Brain microvascular endothelial cell (primary cell): Measurements from ENCODE around the gene CLCA2.

Source experiments
- DNase-seq: peaks from one replicate; pipeline ENCODE4 v3.0.0-alpha.2; 2020
- H3K27ac ChIP-seq: fragments of 250-450 bp; sonication (Bioruptor Pico); 2 replicates; pipeline ENCODE4 v1.5.1; 2020; ENCODE audit warnings: mild to moderate bottlenecking, moderate library complexity
- H3K27me3 ChIP-seq: fragments of 250-450 bp; sonication (Bioruptor Pico); replicated peaks from 2 replicates; pipeline ENCODE4 v1.5.1; 2020; ENCODE audit warnings: mild to moderate bottlenecking
- H3K36me3 ChIP-seq: fragments of 250-450 bp; sonication (Bioruptor Pico); replicated peaks from 2 replicates; pipeline ENCODE4 v1.5.1; 2020; ENCODE audit warnings: mild to moderate bottlenecking
- H3K4me3 ChIP-seq: 2 replicates; pipeline ENCODE4 v1.5.1; 2011; ENCODE audit warnings: low read depth, mild to moderate bottlenecking, control low read depth, low read length, moderate library complexity
- in situ Hi-C: cut with HindIII; loops from 2 replicates; pipeline ENCODE4 v1.10.0; 2017; ENCODE audit warnings: low sequenced_read_pairs, low pct_ligation_motif_present
- TF ChIP-seq, protein P1 (sequence below): IDR thresholded peaks from 2 replicates; pipeline ENCODE4 v1.5.1; 2011; ENCODE audit warnings: low read depth, mild to moderate bottlenecking, moderate library complexity, low read length, control low read depth, inconsistent platforms; ENCODE audit errors: missing control alignments

CLCA2 gene

GRCh38 chr1:86419277-86419903, 4.6 kb upstream of the CLCA2 start:
- in situ Hi-C loops = no loop called here
- no peaks in the 10 kb centered on the region for H3K27me3 ChIP-seq
- TF ChIP-seq, protein P1, sequence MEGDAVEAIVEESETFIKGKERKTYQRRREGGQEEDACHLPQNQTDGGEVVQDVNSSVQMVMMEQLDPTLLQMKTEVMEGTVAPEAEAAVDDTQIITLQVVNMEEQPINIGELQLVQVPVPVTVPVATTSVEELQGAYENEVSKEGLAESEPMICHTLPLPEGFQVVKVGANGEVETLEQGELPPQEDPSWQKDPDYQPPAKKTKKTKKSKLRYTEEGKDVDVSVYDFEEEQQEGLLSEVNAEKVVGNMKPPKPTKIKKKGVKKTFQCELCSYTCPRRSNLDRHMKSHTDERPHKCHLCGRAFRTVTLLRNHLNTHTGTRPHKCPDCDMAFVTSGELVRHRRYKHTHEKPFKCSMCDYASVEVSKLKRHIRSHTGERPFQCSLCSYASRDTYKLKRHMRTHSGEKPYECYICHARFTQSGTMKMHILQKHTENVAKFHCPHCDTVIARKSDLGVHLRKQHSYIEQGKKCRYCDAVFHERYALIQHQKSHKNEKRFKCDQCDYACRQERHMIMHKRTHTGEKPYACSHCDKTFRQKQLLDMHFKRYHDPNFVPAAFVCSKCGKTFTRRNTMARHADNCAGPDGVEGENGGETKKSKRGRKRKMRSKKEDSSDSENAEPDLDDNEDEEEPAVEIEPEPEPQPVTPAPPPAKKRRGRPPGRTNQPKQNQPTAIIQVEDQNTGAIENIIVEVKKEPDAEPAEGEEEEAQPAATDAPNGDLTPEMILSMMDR = peak; percentile 80
- no peak overlapping the region for H3K4me3 ChIP-seq
- no peak overlapping the region for H3K27ac ChIP-seq
- H3K36me3 ChIP-seq = no peaks in the 10 kb centered on the region
- DNase-seq = peak; percentile 23

DNA sequence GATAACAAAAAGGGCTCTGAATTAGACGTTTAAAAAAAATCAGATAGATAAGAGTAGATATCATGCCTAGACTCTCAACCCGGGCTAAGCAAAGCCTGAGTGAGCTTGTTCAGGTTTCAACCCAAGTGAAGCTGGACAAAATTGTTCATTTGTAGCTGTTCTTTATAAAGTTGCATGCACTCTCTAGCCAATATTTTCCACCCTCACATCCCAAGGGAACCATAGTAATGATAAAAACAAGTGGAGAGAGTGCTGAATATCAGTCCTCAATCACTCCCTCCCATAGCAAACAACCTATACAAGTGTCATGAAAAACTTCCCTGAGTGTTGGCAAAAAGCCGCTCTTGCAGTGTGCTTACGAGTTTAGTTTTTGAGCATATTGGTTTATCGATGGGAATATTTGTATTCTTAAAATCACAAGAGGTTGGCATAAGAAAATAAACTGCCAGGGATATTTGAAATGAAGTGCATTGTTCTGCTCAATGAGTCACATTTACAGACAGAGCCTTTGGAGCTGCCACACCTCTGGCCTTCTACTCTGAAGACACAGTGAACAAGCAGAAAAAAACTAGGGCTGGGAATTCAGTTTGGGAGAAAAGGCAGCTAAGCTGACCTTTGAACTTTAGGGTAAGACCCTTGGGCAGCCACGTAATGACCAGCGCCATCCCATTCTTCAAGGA, 2.2 kb upstream of the CLCA2 start:
- Histone ChIP-seq H3K36me3 (no peaks in the 10 kb centered on the region), H3K27ac (no peak overlapping the region), H3K4me3 (no peak overlapping the region), H3K27me3 (no peaks in the 10 kb centered on the region)
- no peak for DNase-seq
- in situ Hi-C loops = no loop called here
- TF ChIP-seq, protein P1 = no peak

DNA sequence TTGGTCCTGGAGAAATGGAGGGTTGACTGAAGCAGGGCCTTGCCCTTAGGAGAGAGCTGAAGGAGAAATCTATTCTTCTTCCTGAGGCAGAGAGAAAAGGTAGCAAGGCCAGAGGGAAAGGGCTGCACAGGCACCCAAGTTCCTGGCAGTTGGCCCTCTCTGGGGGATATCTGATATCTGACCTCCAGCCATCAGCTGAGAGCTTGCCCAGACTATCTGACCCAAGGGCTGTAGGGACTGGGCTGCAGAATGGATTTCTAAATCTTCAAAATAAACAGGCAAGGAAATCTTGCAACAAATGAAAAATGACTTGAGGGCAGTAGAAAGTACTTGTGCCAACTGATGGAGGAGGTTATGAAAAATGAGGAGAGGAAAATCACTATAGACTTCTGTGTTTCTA, 498 bp upstream of the CLCA2 start:
- TF ChIP-seq, protein P1 = no peak
- no peak overlapping the region for H3K27ac ChIP-seq
- no peak for DNase-seq
- H3K4me3 ChIP-seq = no peak overlapping the region
- H3K36me3 ChIP-seq = no peaks in the 10 kb centered on the region
- H3K27me3 ChIP-seq = no peaks in the 10 kb centered on the region
- in situ Hi-C loops = no loop called here

DNA sequence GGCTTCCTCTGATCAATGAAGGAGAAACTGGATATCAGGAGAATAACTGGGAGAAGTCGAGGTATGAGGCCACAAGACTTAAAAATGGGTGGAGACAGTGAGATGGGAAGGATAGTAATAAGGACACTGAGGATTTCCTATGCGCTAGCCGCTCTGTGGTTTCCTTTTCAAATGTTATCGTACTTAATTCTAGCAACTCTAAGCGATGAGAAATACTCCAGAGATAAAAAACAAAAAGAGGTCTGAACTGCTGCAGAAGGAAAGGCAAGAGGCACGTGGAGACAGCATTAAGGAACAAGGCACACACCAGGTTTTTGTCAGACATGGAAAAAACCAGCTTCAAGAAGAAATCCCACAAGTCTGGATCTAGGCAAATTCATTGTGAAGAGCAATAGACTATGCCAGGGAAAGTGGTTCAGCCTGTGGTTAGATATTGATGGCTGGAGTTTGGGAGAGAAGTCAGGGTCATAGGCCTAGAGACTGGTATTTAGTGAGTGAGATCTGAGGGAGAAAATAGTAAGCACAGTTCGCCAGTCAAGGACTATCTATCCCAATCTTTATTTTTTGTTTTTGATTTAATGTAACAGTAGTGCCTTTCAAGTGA, 5.3 kb downstream of the CLCA2 start:
- DNase-seq = no peak
- in situ Hi-C loops = no loop called here
- Histone ChIP-seq H3K36me3 (no peaks in the 10 kb centered on the region), H3K27me3 (no peaks in the 10 kb centered on the region), H3K4me3 (no peak overlapping the region), H3K27ac (peak overlapping the region; percentile 7)
- TF ChIP-seq, protein P1 = no peak

GRCh38 chr1:86429835-86430234, 5.9 kb downstream of the CLCA2 start:
- no peaks in the 10 kb centered on the region for H3K27me3 ChIP-seq
- in situ Hi-C loops = no loop called here
- no peaks in the 10 kb centered on the region for H3K36me3 ChIP-seq
- peak overlapping the region; percentile 56 for H3K27ac ChIP-seq
- H3K4me3 ChIP-seq = no peak overlapping the region
- TF ChIP-seq, protein P1 = no peak
- peak; percentile 89 for DNase-seq
